GM19043 (cell line): ENCODE data around the gene IFNG.
"Not testable (repeated sequence)": the region's sequence is repeated elsewhere in the genome, so short reads cannot be mapped to it uniquely, and the experiment has no call there.

Experiments
- ATAC-seq: cut with Tn5 transposase; IDR thresholded peaks from one replicate; pipeline ENCODE4 v1.9.1; 2021; ENCODE audit warnings: low read depth; ENCODE audit not compliant: unreplicated experiment

The IFNG gene

GRCh38 chr12:68159681-68160304, at the start of gene IFNG:
IFNG (minus strand) TSS chr12:68159740; CDS start chr12:68159615, 125 bp downstream.
- ATAC-seq: peak; percentile 53

- ATAC-seq: not testable (repeated sequence)
These were observed 49.6 kb upstream of the IFNG start for GRCh38 chr12:68209048-68209728.

- ATAC-seq: no peak
These were observed 47.7 kb upstream of the IFNG start for GRCh38 chr12:68207276-68207675.

DNA sequence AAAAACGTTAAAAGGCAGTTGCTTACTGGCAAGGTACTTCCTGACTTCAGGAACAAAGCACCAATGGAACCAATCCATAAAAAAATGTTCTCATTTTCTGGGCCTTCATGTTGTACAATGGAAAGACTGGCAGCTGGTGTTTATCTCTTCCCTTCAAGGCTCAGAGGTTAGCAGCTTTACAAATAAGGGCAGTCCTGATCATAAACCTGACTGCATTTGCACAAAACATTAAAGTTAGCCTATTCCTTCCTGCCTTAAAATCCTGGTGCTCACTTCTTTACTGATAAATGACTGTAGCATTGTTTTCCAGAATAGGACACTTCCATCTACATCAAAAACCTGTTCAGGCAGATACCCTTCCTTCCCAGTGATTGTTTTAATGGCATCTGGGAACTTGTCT, 46.9 kb upstream of the IFNG start:
- no peak for ATAC-seq

- ATAC-seq: no peak
These were observed 43.9 kb upstream of the IFNG start for GRCh38 chr12:68203460-68203875.

- ATAC-seq: no peak
These were observed 41.3 kb upstream of the IFNG start for GRCh38 chr12:68200854-68201253.

- ATAC-seq: no peak
These were observed 39.6 kb upstream of the IFNG start for GRCh38 chr12:68199127-68199526.

DNA sequence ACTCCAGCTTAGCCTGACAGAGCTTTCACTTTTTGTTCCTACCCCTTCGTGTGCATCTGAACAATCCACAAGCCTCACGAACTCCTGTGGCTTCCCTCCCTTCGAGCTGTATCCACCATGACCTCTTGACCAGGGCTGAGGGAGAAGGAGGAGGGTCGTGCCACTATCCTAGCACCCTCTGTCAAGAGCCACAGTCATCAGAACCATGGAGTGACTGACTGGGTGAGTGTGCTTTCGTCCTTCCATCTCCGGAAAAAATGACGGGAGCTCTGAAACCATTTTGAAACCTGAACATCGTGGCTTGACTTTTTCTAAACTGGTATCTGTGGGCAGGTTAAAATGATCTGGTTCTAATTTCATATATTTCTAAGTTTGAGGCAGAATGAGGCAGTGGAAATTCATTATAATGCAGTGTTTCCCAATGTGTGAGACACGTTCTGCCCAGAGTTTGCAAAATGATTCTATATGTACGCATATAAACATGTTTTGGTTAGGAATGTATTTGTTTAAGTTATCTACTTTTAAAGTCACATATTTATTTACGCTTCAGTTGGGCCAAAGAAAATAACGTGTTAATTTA, 39.1 kb upstream of the IFNG start:
- ATAC-seq: no peak

DNA sequence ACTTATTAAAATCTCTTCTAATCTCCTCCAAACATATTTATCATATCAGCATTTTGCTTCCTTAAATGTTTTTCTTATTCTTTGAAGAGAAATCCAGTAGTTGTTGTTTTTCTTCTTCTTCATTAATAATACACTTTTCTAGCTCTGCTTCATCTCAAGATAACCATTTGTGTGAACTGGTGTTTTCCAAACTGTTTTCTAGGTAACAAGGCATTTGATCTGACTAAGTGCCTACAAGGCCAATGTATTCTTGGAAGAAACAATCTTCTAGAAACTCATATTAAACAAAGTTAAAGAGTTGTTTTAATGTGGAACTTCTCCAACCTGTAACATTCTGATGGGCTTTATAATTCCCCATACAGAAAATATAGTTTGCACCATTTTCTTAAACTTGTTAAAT, 30.8 kb upstream of the IFNG start:
- ATAC-seq: no peak

DNA sequence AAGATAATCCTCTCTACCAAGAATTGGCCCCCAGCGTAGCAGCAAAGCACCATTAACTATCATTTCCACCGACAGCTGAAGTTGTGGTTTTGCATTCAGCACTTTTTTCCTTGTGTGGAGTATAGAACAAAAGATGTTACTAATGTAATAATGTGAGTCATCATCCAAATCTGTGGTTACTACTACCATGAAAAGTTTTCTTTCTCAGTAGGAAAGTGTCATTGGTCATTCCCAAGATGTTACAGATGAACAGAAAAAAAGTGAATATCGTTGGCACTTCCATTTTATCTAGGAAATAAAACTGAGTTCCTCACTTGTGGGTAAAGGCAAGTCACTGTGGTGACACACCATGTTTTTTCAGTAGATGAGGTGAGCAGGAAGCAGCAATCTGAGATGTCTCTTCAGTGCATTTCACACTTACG, 30.3 kb upstream of the IFNG start:
- no peak for ATAC-seq

GRCh38 chr12:68185598-68185997, 26.1 kb upstream of the IFNG start:
- ATAC-seq: no peak

DNA sequence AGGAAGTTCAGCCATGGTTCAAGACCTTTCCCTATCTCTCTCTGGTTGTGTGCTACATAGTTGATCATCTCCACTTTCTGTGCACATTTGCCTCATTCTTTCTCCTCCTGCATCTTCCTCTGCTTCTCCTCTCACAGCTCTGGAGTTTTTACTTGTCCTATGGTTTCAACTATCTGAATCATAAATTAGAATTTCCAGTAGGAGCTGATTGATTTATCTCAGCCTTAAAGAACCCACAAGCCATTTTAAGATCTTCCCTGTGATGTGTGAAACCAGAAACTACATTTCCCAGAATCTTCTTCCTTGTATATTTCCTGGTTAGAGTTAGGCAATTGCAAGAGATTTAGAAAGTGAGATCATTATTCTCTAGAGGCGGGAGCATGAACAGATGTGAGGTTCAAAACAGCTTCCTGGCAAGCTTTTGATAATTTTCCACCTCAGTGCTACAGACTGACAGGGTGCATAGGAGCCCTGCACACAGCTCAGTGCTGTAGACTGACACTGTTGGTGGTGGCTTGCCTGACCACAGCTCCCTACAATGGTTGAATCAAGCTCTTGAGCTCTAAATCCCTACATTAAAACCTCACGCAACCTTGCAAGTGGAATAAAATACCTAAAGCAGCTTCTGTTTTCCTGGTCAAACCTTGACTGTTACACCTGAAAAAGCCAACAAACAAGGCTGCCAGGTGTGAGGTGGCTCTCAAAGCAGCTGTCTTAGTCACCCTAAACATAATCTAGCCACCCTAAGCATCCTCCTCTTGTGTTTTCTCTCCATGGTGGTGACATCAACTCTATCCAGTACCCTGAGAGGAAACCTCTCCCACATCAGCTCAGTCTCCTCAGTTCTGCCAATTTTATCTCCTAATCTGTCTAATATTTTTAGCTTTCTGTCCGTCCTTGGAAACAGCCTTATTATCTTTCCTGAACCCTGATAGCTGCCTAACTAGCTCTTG, 21.5 kb upstream of the IFNG start:
- ATAC-seq: peak; percentile 79

DNA sequence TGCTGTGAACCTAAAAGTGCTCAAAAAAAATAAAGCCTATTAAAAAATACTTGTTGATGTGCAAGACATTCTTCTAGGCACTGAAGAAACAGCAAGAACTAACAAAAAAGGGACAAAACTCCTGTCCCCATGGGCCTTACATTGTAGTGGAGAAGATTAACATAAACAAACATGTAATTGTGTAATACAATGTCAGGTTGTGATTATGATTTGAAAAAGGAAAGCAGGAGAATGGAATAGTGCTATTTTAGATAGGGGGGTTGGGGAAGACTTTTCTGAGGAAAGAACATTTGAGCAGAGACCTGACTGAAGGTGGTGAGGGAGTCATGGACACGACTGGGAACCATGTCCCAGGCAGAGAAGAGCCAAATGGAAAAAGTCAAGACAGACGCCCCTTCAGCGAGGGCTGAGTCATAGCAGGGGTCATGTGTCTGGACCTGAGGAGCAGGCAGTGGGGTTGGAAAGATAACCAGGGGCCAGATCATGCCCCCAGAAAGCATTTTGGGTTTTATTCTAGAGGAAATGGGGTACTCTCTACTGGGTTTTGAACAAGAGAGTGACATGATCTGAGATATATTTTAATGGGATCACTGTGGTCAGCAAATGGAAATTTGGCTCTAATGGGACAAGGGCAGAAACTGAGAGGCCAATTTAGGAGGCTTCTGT, 19.4 kb upstream of the IFNG start:
- ATAC-seq: no peak

GRCh38 chr12:68178184-68178583, 18.6 kb upstream of the IFNG start:
- ATAC-seq: no peak

DNA sequence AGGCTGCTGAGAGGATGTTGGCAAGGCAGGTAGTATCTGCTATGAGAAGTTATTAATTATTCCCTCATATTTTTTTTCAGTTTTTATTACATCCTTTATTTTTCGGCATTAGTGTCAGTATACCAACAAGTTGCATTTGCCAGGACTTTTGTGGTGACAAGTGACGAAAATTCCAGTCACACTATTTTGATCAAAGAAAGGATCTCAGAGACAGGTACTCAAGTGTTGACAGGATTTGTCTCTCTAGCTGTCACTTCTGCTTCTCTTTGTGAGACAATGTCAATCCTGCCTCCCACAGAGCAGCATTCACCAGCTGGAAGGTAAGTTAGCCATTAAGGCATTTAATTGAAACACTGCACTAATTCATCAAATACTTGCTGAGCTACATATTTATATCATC, 18.0 kb upstream of the IFNG start:
- ATAC-seq: no peak

GRCh38 chr12:68176257-68176656, 16.7 kb upstream of the IFNG start:
- no peak for ATAC-seq

- ATAC-seq: peak; percentile 80
These were observed 16.1 kb upstream of the IFNG start for GRCh38 chr12:68175557-68176061.

- not testable (repeated sequence) for ATAC-seq
These were observed 15.2 kb upstream of the IFNG start for GRCh38 chr12:68174761-68175160.

DNA sequence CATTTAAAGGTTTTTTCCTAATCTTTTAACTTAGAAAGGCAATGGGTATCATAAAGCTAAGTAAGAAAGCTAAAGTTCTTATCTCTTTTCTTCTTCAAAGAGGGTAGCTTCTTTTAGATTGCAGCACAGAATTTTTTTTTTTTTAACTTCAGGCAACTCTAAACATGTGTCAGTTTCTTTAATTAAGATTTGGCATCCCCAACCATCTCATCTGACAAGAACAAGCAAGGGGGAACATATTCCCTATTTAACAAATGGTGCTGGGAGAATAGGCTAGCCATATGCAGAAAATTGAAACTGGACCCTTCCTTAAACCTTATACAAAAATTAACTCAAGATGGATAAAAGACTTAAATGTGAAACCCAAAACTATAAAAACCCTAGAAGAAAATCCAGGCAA, 14.3 kb upstream of the IFNG start:
- no peak for ATAC-seq

- no peak for ATAC-seq
These were observed 11.2 kb upstream of the IFNG start for GRCh38 chr12:68170726-68171125.
